ENCODE measurements around the gene KIR3DL2. TPM values are rescaled to one million over a fixed set of nuclear protein-coding genes. Genes with fewer than 3 reads are reported as not detected.
"Not testable (repeated sequence)": the region's sequence is repeated elsewhere in the genome, so short reads cannot be mapped to it uniquely, and the experiment has no call there.

KIR3DL2 gene
- total RNA-seq, 1 experiment from 2014 or later: not detected

DNA sequence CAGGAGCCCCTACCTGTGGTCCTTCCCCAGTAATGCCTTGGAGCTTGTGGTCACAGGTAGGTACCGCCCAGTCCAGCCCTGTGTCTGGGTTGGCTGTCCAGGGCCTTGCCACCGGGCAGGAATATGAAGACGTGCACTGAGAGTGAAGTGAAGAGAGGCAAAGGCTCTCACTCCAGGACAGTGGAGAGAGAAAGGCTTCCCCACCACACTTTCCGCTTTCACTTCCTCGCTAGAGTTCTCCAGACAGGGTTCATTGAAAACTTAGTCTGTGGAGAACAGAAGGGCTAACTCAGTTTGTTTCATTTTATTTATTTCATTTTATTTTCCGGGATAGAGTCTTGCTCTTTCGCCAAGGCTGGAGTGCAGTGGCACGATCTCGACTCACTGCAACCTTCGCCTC, 38.0 kb downstream of the KIR3DL2 start:
- DNase-seq (ENCODE audit: low read depth in 1 of 2, low spot score in 2 of 2): no peak
- Histone ChIP-seq H3K4me3 (no peak overlapping the region), H3K4me1 (replicated peaks) (no peaks in the 10 kb centered on the region), H3K27ac (no peak overlapping the region), H3K27me3 (replicated peaks) (no peaks in the 10 kb centered on the region), H3K9me3 (replicated peaks) (no peaks in the 10 kb centered on the region), H3K36me3 (no peaks in the 10 kb centered on the region)

DNA sequence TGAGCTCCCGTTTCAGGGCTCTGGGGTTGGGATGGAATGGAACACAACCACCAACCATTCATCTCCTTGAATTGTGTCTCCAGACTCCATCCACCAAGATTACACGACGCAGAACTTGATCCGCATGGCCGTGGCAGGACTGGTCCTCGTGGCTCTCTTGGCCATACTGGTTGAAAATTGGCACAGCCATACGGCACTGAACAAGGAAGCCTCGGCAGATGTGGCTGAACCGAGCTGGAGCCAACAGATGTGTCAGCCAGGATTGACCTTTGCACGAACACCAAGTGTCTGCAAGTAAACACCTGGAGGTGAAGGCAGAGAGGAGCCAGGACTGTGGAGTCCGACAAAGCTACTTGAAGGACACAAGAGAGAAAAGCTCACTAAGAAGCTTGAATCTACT, 39.3 kb downstream of the KIR3DL2 start:
- no peak overlapping the region for H3K27ac ChIP-seq
- no peak overlapping the region for H3K4me3 ChIP-seq
- DNase-seq (ENCODE audit: low read depth in 1 of 2, low spot score in 2 of 2): no peak
- no peaks in the 10 kb centered on the region for H3K9me3 ChIP-seq (replicated peaks)
- H3K27me3 ChIP-seq (replicated peaks): no peaks in the 10 kb centered on the region; the same call in 1 of the 2 replicates
- H3K36me3 ChIP-seq: no peaks in the 10 kb centered on the region
- H3K4me1 ChIP-seq (replicated peaks): no peaks in the 10 kb centered on the region

DNA sequence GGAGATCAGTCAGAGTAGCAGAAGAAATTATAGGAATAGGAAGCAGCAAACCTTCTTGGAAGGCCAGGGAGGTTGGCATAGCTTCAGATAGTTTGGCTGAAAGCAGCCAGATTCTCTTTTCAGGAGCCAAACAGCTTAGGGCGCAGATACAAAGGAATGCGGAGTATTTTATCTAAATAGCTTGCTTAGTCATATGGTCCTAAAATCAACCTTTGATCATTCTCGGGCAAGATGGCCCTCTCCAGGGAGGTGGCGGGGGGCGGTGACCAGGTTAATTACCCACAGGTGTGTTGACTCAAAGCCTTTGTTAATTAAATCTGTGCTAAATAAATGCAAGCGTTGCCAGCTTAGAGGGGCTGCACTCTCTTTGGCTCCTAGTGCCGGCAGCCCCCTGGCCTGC, 43.2 kb downstream of the KIR3DL2 start:
- Histone ChIP-seq H3K36me3 (no peaks in the 10 kb centered on the region), H3K4me3 (no peak overlapping the region), H3K9me3 (replicated peaks) (no peaks in the 10 kb centered on the region), H3K4me1 (replicated peaks) (no peaks in the 10 kb centered on the region), H3K27ac (no peak overlapping the region), H3K27me3 (replicated peaks) (no peaks in the 10 kb centered on the region; the same call in 1 of the 2 replicates)
- DNase-seq (ENCODE audit: low read depth in 1 of 2, low spot score in 2 of 2): no peak

DNA sequence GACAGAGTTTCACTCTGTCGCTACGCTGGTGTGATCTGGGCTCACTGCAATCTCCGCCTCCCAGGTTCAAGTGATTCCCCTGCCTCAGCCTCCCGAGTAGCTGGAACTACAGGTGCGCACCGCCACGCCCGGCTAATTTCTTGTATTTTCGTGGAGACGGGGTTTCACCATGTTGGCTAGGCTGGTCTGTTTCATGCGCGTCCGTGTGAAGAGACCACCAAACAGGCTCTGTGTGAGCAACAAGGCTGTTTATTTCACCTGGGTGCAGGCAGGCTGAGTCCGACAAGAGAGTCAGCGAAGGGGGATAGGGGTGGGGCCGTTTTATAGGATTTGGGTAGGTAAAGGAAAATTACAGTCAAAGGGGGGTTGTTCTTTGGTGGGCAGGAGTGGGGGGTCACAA, 43.9 kb downstream of the KIR3DL2 start:
- H3K27ac ChIP-seq; H3K4me3 ChIP-seq; DNase-seq (ENCODE audit: low read depth in 1 of 2, low spot score in 2 of 2); H3K9me3 ChIP-seq (replicated peaks); H3K27me3 ChIP-seq (replicated peaks); H3K36me3 ChIP-seq; H3K4me1 ChIP-seq (replicated peaks): not testable (repeated sequence)

DNA sequence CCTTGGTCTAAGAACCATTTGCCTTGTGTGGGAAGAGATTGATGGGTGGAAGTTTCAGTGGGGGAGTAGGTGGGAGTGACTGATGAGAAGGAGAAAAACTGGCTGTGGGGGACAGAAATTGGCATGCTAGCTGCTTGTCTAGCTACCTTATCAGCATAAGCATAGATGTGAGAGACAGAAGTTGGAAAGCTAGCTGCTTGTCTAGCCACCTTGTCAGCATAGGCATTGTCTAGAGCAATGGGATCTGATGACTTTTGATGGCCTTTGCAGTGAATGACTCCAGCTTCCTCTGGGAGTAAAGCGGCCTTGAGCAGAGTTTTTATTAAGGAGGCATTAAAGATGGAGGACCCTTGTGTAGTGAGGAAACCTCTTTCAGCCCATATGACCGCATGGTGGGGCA, 45.8 kb downstream of the KIR3DL2 start:
- H3K4me3 ChIP-seq: no peak overlapping the region
- H3K9me3 ChIP-seq (replicated peaks): no peaks in the 10 kb centered on the region
- DNase-seq (ENCODE audit: low read depth in 1 of 2, low spot score in 2 of 2): no peak
- H3K36me3 ChIP-seq: no peaks in the 10 kb centered on the region
- H3K27ac ChIP-seq: no peak overlapping the region
- H3K4me1 ChIP-seq (replicated peaks): no peaks in the 10 kb centered on the region
- H3K27me3 ChIP-seq (replicated peaks): no peaks in the 10 kb centered on the region; the same call in 1 of the 2 replicates

DNA sequence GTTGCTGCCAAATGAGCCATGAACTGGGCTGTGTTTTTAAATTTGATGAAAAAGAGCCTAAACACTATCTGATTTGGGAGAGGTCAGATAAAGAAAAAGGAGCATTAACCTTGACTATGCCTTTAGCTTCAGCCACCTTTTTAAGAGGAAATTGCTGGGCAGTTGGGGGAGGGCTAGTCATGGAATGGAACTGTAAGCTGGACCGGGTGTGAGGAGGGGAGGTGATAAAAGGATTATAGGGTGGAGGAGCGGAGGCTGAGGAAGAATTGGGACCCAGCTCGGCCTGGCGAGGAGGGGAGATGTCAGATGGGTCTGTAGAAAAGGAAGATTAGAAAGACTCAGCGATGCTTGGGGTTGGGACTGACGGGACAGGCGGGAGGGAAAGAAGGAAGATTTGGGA, 48.4 kb downstream of the KIR3DL2 start:
- not testable (repeated sequence) for H3K27ac ChIP-seq; H3K4me3 ChIP-seq; H3K27me3 ChIP-seq (replicated peaks); H3K4me1 ChIP-seq (replicated peaks); H3K9me3 ChIP-seq (replicated peaks); DNase-seq (ENCODE audit: low read depth in 1 of 2, low spot score in 2 of 2); H3K36me3 ChIP-seq

DNA sequence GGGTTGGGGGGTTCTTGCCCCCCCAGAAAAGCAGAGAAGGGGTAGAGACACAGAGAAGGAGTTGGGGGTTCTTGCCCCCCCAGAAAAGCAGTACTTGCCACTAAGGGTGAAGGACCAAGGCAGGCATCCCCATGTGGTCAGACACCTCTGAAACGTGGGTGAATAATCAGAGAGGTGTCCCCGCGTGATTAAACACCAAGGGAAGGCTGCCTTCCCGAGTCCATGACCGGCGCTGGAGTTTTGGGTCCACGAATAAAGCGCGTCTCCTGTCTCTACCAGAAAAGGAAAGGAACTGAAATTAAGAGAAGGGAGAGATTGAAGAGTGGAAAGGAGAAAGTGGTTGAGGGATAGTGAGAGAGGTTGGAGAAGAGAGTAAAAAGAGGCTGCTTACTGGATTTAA, 49.4 kb downstream of the KIR3DL2 start:
- not testable (repeated sequence) for H3K9me3 ChIP-seq (replicated peaks); H3K36me3 ChIP-seq; H3K4me3 ChIP-seq; H3K27ac ChIP-seq; DNase-seq (ENCODE audit: low read depth in 1 of 2, low spot score in 2 of 2); H3K4me1 ChIP-seq (replicated peaks); H3K27me3 ChIP-seq (replicated peaks)

DNA sequence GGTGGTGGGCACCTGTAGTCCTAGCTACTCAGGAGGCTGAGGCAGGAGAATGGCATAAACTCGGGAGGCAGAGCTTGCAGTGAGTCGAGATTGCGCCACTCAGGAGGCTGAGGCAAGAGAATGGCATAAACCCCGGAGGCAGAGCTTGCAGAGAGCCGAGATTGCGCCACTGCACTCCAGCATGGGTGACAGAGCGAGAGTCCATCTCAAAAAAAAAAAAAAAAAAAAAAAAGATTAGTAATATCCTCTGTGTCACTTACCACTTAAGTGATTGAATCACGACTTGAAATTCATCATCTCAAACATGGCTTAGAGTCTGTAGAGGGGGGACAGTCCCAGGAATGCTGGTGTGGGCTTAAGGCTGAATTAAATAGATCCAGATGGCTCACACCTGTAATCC, 50.9 kb downstream of the KIR3DL2 start:
- not testable (repeated sequence) for H3K27ac ChIP-seq; H3K4me3 ChIP-seq; H3K27me3 ChIP-seq (replicated peaks); H3K4me1 ChIP-seq (replicated peaks); DNase-seq (ENCODE audit: low read depth in 1 of 2, low spot score in 2 of 2); H3K36me3 ChIP-seq; H3K9me3 ChIP-seq (replicated peaks)

DNA sequence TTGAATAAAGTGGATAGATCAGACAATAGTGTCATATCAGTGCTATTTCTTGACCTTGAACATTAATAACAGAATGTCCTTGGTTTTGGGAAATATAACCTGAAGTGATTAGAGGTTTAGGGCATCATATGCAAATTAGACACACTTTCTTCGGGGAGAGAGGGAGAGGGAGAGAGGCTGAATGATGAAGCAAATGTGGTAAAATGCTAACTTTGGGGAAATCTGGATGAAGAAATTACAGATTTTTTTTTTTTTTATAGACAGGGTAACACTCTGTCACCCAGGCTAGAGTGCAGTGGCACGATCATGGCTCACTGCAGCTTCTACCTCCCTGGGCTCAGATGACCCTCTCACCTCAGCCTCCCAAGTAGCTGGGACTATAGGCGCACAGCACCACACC, 51.8 kb downstream of the KIR3DL2 start:
- Histone ChIP-seq H3K27me3 (replicated peaks) (no peaks in the 10 kb centered on the region), H3K36me3 (no peaks in the 10 kb centered on the region), H3K27ac (no peak overlapping the region), H3K4me3 (no peak overlapping the region), H3K9me3 (replicated peaks) (no peaks in the 10 kb centered on the region), H3K4me1 (replicated peaks) (no peaks in the 10 kb centered on the region)
- no peak for DNase-seq (ENCODE audit: low read depth in 1 of 2, low spot score in 2 of 2)

DNA sequence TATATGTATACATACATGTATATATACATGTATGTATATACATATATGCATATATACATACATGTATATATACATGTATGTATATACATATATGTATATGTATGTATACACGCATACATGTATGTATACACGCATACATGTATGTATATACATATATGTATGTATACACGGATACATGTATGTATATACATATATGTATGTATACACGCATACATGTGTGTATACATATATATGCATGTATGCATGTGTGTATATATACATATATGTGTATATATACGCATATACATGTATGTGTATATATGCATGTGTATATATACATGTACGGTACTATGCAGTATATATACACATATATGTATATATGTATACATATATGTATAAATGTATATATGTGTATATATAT, 53.1 kb downstream of the KIR3DL2 start:
- no peaks in the 10 kb centered on the region for H3K9me3 ChIP-seq (replicated peaks)
- no peaks in the 10 kb centered on the region for H3K27me3 ChIP-seq (replicated peaks)
- H3K4me3 ChIP-seq: no peak overlapping the region
- DNase-seq (ENCODE audit: low read depth in 1 of 2, low spot score in 2 of 2): no peak
- no peaks in the 10 kb centered on the region for H3K36me3 ChIP-seq
- H3K27ac ChIP-seq: no peak overlapping the region
- no peaks in the 10 kb centered on the region for H3K4me1 ChIP-seq (replicated peaks)

DNA sequence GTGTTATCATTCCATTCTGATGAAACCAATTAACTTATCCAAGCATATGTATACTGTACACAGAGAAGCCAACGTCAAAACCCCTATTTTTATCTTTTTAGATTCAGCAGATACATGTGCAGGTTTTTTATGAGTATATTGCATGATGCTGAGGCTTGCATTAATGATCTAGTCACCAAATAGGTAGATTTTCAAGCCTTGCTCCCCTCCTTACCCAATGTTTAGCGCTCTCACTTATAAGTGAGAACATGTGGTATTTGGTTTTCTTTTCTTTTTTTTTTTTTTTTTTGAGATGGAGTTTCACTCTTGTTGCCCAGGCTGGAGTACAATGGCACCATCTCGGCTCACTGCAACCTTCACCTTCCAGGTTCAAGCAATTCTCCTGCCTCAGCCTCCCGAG, 54.0 kb downstream of the KIR3DL2 start:
- not testable (repeated sequence) for H3K4me1 ChIP-seq (replicated peaks); DNase-seq (ENCODE audit: low read depth in 1 of 2, low spot score in 2 of 2); H3K9me3 ChIP-seq (replicated peaks); H3K27ac ChIP-seq; H3K36me3 ChIP-seq; H3K27me3 ChIP-seq (replicated peaks); H3K4me3 ChIP-seq

DNA sequence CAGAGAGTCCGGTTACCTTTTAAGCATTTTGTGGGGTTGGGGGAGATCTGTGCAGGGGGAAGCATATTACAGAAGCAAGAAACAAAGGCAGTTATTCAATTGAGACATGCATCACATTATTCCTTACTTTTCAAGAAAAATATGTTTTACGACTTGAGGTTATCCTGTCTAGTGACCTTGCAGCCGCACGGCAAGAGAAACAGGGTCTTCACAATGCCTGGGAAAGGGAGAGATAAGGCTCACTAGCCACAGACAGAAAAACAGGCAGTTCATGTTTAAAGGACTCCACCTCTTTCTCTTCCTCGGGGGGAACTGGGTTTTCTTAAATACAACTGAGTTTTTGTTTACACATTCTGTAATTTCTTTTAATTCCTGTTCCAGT, 55.2 kb downstream of the KIR3DL2 start:
- Histone ChIP-seq H3K36me3 (no peaks in the 10 kb centered on the region), H3K4me3 (no peak overlapping the region), H3K9me3 (replicated peaks) (no peaks in the 10 kb centered on the region), H3K27me3 (replicated peaks) (no peaks in the 10 kb centered on the region), H3K27ac (no peak overlapping the region), H3K4me1 (replicated peaks) (no peaks in the 10 kb centered on the region)
- DNase-seq (ENCODE audit: low read depth in 1 of 2, low spot score in 2 of 2): no peak

DNA sequence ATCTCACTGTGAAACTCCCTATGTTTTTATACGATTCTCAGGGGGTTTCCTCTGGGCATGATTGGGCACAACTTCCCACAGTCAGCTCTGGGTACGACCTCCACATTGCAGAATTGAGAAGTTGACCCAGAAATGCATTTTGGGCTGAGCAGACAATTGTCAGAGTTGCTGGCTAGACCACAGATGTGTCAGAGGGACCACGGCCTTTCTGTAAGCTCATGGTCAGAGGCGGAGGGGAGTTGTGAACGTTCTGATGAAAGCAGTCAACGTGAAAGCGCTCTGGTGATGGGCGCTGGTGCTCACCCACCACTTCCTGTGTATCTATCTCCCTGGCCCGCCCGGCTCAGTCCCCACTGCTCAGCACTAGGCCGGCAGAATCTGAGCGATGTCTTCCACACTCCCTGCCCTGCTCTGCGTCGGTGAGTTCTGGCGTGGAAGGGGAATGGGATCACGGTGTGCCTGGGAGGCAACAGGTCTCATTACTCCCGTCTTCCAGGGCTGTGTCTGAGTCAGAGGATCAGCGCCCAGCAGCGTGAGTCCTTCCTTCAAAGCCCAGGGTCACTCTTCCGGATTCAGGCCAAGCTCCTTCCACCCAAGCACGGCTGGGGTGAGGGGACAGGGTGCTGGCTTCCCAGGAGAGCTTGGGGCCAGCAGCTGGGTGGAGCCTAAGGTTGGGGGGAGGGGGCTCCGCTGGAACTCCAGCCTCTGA, 55.7 kb downstream of the KIR3DL2 start, which contains the start of gene NCR1:
Gene NCR1 (plus strand): TSS at position 346 of the 709 bp plus-strand sequence. CDS start 40 bp downstream, at position 386.
- H3K4me3 ChIP-seq: no peak within 1 kb of the TSS
- H3K36me3 ChIP-seq: no peaks in the 10 kb centered on the region
- no peak for DNase-seq (ENCODE audit: low read depth in 1 of 2, low spot score in 2 of 2)
- H3K4me1 ChIP-seq (replicated peaks): no peaks in the 10 kb centered on the region
- H3K27me3 ChIP-seq (replicated peaks): no peaks in the 10 kb centered on the region
- H3K9me3 ChIP-seq (replicated peaks): no peaks in the 10 kb centered on the region
- no peak within 1 kb of the TSS for H3K27ac ChIP-seq

DNA sequence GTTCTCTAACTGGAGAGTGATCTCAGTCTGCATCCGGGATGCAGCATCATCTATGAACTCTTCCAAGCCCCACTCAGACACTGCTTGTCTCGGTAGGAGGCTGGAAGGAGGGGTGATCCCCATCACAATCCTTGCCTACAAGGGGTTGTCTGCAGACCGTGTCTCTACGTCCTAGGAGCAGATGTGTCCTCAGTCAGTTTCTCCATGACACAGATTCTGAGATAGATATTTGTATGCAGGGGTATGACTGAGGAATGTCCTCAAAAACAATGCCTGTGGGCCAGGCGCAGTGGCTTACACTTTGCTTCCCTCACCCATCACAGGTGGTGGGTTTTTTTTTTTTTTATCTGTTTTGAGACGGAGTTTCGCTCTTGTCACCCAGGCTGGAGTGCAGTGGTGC, 56.6 kb downstream of the KIR3DL2 start:
- H3K27ac ChIP-seq: no peak overlapping the region
- no peaks in the 10 kb centered on the region for H3K4me1 ChIP-seq (replicated peaks)
- H3K9me3 ChIP-seq (replicated peaks): no peaks in the 10 kb centered on the region
- DNase-seq (ENCODE audit: low read depth in 1 of 2, low spot score in 2 of 2): no peak
- H3K27me3 ChIP-seq (replicated peaks): no peaks in the 10 kb centered on the region
- H3K36me3 ChIP-seq: no peaks in the 10 kb centered on the region
- no peak overlapping the region for H3K4me3 ChIP-seq

DNA sequence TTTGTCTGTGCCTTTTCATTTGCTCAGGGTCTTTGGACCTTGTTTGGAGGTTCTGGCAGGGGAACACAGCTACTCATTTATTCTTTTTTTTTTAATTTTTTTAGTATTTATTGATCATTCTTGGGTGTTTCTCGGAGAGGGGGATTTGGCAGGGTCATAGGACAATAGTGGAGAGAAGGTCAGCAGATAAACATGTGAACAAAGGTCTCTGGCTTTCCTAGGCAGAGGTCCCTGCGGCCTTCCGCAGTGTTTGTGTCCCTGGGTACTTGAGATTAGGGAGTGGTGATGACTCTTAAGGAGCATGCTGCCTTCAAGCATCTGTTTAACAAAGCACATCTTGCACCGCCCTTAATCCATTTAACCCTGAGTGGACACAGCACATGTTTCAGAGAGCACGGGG, 57.7 kb downstream of the KIR3DL2 start:
- H3K4me1 ChIP-seq (replicated peaks); H3K27me3 ChIP-seq (replicated peaks); H3K9me3 ChIP-seq (replicated peaks); DNase-seq (ENCODE audit: low read depth in 1 of 2, low spot score in 2 of 2); H3K4me3 ChIP-seq; H3K27ac ChIP-seq; H3K36me3 ChIP-seq: not testable (repeated sequence)

Data from SJSA1 (cell line).